Ovary (tissue), 3 donors: Measurements from ENCODE around the gene GPR132.

Source experiments
- EP300 ChIP-seq: sonication (generic); formaldehyde crosslinking; IDR thresholded peaks from one replicate; pipeline ENCODE4 v1.6.1; 2017; ENCODE audit warnings: antibody characterized with exemption
- TF ChIP-seq, protein P1 (sequence below), 3 donors: fragments of 450-650 bp in 2 of 3; fragments of 200-600 bp in 1 of 3; IDR thresholded peaks; one replicate each; pipeline versions ENCODE4 v1.5.1 to v1.8.0; 2016 to 2022; ENCODE audit warnings: antibody characterized with exemption in 3 of 3, mild to moderate bottlenecking in 1 of 3
- donor health status: DM: no; HTN: no; CAD: no.

DNA sequence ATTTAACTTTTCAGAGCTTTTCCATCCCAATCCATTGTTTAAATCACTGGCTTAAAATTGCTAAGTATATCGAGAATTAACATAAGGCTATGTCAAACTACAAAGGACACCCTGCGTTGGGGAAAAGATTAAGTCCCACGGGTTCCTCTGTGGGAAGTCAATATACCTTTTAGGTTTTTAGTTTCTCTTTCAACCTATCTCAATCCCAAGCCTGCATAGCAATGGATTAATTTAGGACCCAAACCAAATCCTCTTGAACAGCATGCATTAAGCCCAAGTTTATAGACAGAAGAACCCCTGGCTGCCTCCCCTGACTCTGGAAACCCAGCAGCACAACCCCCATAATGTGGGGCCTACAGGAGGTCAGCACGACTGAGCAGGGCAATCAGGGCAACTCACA is 50.6 kb downstream of the GPR132 start:
- TF ChIP-seq EP300, result no peak
- TF ChIP-seq, protein P1, sequence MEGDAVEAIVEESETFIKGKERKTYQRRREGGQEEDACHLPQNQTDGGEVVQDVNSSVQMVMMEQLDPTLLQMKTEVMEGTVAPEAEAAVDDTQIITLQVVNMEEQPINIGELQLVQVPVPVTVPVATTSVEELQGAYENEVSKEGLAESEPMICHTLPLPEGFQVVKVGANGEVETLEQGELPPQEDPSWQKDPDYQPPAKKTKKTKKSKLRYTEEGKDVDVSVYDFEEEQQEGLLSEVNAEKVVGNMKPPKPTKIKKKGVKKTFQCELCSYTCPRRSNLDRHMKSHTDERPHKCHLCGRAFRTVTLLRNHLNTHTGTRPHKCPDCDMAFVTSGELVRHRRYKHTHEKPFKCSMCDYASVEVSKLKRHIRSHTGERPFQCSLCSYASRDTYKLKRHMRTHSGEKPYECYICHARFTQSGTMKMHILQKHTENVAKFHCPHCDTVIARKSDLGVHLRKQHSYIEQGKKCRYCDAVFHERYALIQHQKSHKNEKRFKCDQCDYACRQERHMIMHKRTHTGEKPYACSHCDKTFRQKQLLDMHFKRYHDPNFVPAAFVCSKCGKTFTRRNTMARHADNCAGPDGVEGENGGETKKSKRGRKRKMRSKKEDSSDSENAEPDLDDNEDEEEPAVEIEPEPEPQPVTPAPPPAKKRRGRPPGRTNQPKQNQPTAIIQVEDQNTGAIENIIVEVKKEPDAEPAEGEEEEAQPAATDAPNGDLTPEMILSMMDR (IDR thresholded peaks at IDR 0.05), result no peak
